Suprapubic skin (tissue), 3 donors: ENCODE measurements around the gene CDK5RAP2.

ENCODE experiments used
- CTCF ChIP-seq, 2 donors: fragments of 200-600 bp in 1 of 2; fragments of 450-650 bp in 1 of 2; sonication (generic) in 1 of 2; IDR thresholded peaks; one replicate each; pipeline ENCODE4 v1.5.1; 2016 to 2019; ENCODE audit warnings: antibody characterized with exemption in 2 of 2, mild to moderate bottlenecking in 1 of 2, moderate library complexity in 1 of 2
- POLR2AphosphoS5 ChIP-seq, 3 donors: sonication (generic); formaldehyde crosslinking; IDR thresholded peaks; one replicate each; pipeline ENCODE4 v1.6.1; 2017; ENCODE audit warnings: antibody characterized with exemption in 3 of 3

- no peak for TF ChIP-seq POLR2AphosphoS5 (IDR thresholded peaks at IDR 0.05)
- TF ChIP-seq CTCF (IDR thresholded peaks at IDR 0.05) = no peak
Measured at GRCh38 chr9:120368799-120369198, 211.2 kb downstream of the CDK5RAP2 start.
